ENCODE data around the gene TDRKH. TPM values are rescaled to one million over a fixed set of nuclear protein-coding genes. Genes with fewer than 3 reads are reported as not detected.

The TDRKH gene
- total RNA-seq, 1 donor from 2014 or later, result 3.8 TPM

DNA sequence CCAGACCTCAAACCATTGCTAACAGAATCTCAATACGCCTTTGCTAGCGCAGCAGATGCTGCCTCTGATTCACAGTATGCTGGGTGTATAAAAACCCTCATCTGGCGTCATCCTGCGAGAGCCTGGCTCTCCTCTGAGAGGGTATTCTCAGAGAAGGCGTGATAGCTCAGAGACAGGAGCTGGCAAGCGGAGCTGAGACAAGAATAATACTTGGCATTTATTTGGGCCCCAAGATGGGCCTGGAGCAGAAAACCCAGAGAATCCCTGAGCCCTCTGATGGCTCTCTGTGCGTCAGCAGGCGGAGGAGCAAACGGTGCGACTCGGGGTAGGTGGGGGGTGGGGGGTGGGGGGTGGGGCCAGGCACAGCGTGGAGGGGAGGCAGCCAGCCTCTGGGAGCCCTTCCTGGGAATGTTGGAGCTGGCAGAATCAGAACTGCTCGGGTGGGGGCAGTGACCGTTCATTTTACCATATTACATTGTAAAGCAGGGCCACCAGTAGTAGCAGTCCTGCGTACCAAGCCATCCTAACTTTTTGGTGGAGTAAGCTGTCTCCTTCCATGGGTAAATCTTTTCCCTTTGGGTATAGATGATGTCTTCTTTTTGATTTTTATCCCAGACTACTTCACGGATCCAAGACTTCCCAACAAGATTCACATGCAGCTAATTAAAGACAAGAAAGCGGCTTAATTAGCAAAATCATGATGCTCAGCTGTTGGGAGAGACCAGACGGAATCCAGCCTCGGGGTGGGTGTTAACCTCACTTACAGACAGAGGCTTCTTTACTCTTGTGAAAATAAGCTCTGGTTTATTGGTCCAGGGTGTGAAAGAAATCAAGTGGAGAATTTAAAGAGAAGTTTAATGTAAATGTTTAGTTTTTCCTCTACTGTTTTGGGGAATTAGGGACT lies 61.9 kb downstream of the TDRKH start:
- H3K27ac ChIP-seq (replicated peaks), result peak overlapping the region; percentile 60
- no peak for DNase-seq

DNA sequence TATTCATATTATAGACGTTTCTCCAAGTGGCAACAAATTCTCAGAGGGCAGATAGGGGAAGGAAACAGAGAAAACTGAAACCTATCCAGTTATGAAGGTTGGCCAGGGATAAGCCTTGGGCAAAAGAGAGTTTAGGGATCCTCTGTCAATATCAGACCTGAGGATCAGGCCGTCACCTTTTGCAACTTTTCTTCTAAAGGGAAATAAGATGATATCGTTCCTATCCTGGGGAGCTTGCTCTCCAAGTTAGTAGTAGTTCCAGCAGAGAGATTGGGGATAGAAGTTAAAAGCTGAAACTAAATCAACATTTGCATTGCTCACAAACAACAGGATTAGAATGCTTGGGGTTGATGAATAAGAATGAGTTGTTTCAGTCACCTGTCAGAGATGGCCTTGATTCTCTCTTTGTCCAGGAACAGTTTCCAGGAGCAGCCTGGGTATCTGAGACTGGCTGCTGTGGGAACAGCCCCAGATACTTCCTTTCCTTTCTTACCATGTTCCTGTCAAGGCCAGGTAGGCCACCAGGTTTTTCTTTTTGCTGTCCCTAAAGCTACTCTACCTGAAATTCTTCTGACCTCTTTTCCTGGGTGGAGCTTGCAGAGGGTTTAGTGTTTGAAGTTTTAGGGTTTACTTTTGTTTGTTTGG lies 66.5 kb downstream of the TDRKH start:
- Histone ChIP-seq H3K27me3 (ENCODE audit: low read depth) (peaks cover 40% of the 10 kb centered on the region), H3K4me1 (peaks cover 44% of the 10 kb centered on the region), H3K36me3 (no peaks in the 10 kb centered on the region), H3K27ac (replicated peaks) (no peak overlapping the region), H3K4me3 (no peak overlapping the region), H3K9me3 (replicated peaks) (no peaks in the 10 kb centered on the region)
- DNase-seq, result no peak
- TF ChIP-seq CTCF (IDR thresholded peaks at IDR 0.05; ENCODE audit: borderline replicate concordance), result no peak
- intact Hi-C loops (cut with micrococcal nuclease), result no loop called here

More for the DNA sequence above, 61.9 kb downstream of the TDRKH start:
- H3K9me3 ChIP-seq (replicated peaks), result no peaks in the 10 kb centered on the region
- no peaks in the 10 kb centered on the region for H3K36me3 ChIP-seq
- H3K4me3 ChIP-seq, result peak overlapping the region; percentile 51
- intact Hi-C loops (cut with micrococcal nuclease), result no loop called here
- H3K27me3 ChIP-seq (ENCODE audit: low read depth), result peaks cover 40% of the 10 kb centered on the region
- peaks cover 11% of the 10 kb centered on the region for H3K4me1 ChIP-seq
- TF ChIP-seq CTCF (IDR thresholded peaks at IDR 0.05; ENCODE audit: borderline replicate concordance), result no peak

Other genes with a start within 250 kb of the TDRKH start
- 31.8 TPM for gene SNX27, start 178.4 kb downstream of the TDRKH start, total RNA-seq
- gene CELF3, start 73.7 kb downstream of the TDRKH start, total RNA-seq, result not detected
- gene RIIAD1, start 69.0 kb downstream of the TDRKH start, total RNA-seq, result 5.6 TPM
- 41.8 TPM for gene MRPL9, start 27.0 kb downstream of the TDRKH start, total RNA-seq
- gene LINGO4, start 14.9 kb upstream of the TDRKH start, total RNA-seq, result 0.77 TPM
- 10.3 TPM for gene RORC, start 41.3 kb upstream of the TDRKH start, total RNA-seq
- not detected for gene C2CD4D, start 49.3 kb upstream of the TDRKH start, total RNA-seq
- gene THEM5, start 63.2 kb upstream of the TDRKH start, total RNA-seq, result not detected
- 15.8 TPM for gene THEM4, start 119.0 kb upstream of the TDRKH start, total RNA-seq
- 186 TPM for gene S100A10, start 203.4 kb upstream of the TDRKH start, total RNA-seq
- 66.9 TPM for gene S100A11, start 246.5 kb upstream of the TDRKH start, total RNA-seq

Data from left ventricle myocardium inferior (tissue), 1 donor.